Right renal cortex interstitium (tissue), 3 donors: ENCODE data around the gene SLC2A4. TPM values are rescaled to one million over a fixed set of nuclear protein-coding genes. Genes with fewer than 3 reads are reported as not detected.
"Not testable (repeated sequence)": the region's sequence is repeated elsewhere in the genome, so short reads cannot be mapped to it uniquely, and the experiment has no call there.

ENCODE experiments used
- DNase-seq, 3 donors: peaks; one replicate each; pipeline ENCODE4 v3.0.0-alpha.2; 2013; ENCODE audit warnings: low read depth in 3 of 3, low spot score in 2 of 3
- polyA plus RNA-seq, 3 donors: library from polyadenylated mRNA; unstranded; fragments of 120-200 nt; gene quantifications; one replicate each; pipeline ENCODE4 v1.2.1, GENCODE V29; 2013; ENCODE audit not compliant: insufficient read length in 3 of 3

The SLC2A4 gene
- polyA plus RNA-seq, 3 donors, result 1.6 to 2.2 (median 2.0) TPM

DNA sequence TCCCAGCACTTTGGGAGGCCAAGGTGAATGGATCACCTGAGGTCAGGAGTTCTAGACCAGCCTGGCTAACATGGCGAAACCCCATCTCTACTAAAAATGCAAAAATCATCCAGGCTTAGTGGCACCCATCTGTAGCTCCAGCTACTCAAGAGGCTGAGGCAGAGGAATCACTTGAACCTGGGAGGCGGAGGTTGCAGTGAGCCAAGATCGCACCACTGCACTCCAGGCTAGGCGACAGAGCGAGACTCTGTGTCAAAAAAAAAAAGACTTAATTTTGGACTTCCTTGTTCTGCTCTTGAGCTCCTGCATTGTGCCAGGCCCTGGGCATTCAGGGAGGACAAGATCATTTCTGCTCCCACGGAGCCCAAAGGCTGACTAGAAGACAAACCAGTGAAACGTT is 56.1 kb downstream of the SLC2A4 start:
- DNase-seq, result not testable (repeated sequence)

Other genes starting within 250 kb of the SLC2A4 start
- gene SLC16A13, start 245.7 kb upstream of the SLC2A4 start, polyA plus RNA-seq, result 1 to 10 TPM; 2.4 to 3.3 (median 2.4) TPM
- under 1 TPM; 0.29 to 0.55 (median 0.34) TPM for gene SLC16A11, start 237.6 kb upstream of the SLC2A4 start, polyA plus RNA-seq
- gene CLEC10A, start 201.5 kb upstream of the SLC2A4 start, polyA plus RNA-seq, result 1 to 10 TPM; 1.2 to 1.9 (median 1.6) TPM
- gene ASGR2, start 166.9 kb upstream of the SLC2A4 start, polyA plus RNA-seq, result 1 to 10 TPM; 1.2 to 1.5 (median 1.4) TPM
- 1 to 10 TPM; 5.3 to 6.7 (median 5.7) TPM for gene ASGR1, start 102.3 kb upstream of the SLC2A4 start, polyA plus RNA-seq
- 10 to 100 TPM; 22.5 to 25.2 (median 22.8) TPM for gene DLG4, start 61.9 kb upstream of the SLC2A4 start, polyA plus RNA-seq
- 100 to 1,000 TPM; 371 to 476 (median 439) TPM for gene ACADVL, start 61.8 kb upstream of the SLC2A4 start, polyA plus RNA-seq
- 10 to 100 TPM; 44.4 to 52.4 (median 44.8) TPM for gene DVL2, start 47.2 kb upstream of the SLC2A4 start, polyA plus RNA-seq
- gene PHF23, start 42.3 kb upstream of the SLC2A4 start, polyA plus RNA-seq, result 10 to 100 TPM; 51.1 to 60.7 (median 53.7) TPM
- gene GABARAP, start 39.3 kb upstream of the SLC2A4 start, polyA plus RNA-seq, result 100 to 1,000 TPM; 466 to 495 (median 468) TPM
- 100 to 1,000 TPM; 142 to 144 (median 142) TPM for gene CTDNEP1, start 30.0 kb upstream of the SLC2A4 start, polyA plus RNA-seq
- gene ELP5, start 29.5 kb upstream of the SLC2A4 start, polyA plus RNA-seq, result 10 to 100 TPM; 48.1 to 53.1 (median 51.8) TPM
- 10 to 100 TPM; 37.3 to 47.0 (median 46.1) TPM for gene CLDN7, start 19.2 kb upstream of the SLC2A4 start, polyA plus RNA-seq
- 1 to 10 TPM; 1.8 to 3.1 (median 2.8) TPM for gene YBX2, start 12.9 kb downstream of the SLC2A4 start, polyA plus RNA-seq
- gene EIF5A, start 25.9 kb downstream of the SLC2A4 start, polyA plus RNA-seq, result 100 to 1,000 TPM; 280 to 329 (median 326) TPM
- gene GPS2, start 33.6 kb downstream of the SLC2A4 start, polyA plus RNA-seq, result 10 to 100 TPM; 85.8 to 96.1 (median 87.8) TPM
- gene NEURL4, start 47.6 kb downstream of the SLC2A4 start, polyA plus RNA-seq, result 10 to 100 TPM; 23.4 to 27.7 (median 24.7) TPM
- gene ACAP1, start 54.8 kb downstream of the SLC2A4 start, polyA plus RNA-seq, result 1 to 10 TPM; 4.6 to 6.0 (median 5.7) TPM
- 10 to 100 TPM; 11.7 to 12.7 (median 11.7) TPM for gene KCTD11, start 70.4 kb downstream of the SLC2A4 start, polyA plus RNA-seq
- gene TMEM95, start 73.4 kb downstream of the SLC2A4 start, polyA plus RNA-seq, result not detected
- gene TNK1, start 99.4 kb downstream of the SLC2A4 start, polyA plus RNA-seq, result 1 to 10 TPM; 4.4 to 5.2 (median 4.8) TPM
- 10 to 100 TPM; 24.3 to 30.9 (median 28.6) TPM for gene PLSCR3, start 112.8 kb downstream of the SLC2A4 start, polyA plus RNA-seq
- gene TMEM256, start 122.4 kb downstream of the SLC2A4 start, polyA plus RNA-seq, result 10 to 100 TPM; 82.4 to 93.2 (median 86.5) TPM
- 10 to 100 TPM; 16.8 to 18.6 (median 18.2) TPM for gene NLGN2, start 126.1 kb downstream of the SLC2A4 start, polyA plus RNA-seq
- not detected for gene SPEM1, start 138.6 kb downstream of the SLC2A4 start, polyA plus RNA-seq
- gene SPEM2, start 143.9 kb downstream of the SLC2A4 start, polyA plus RNA-seq, result not detected
- gene SPEM3, start 147.1 kb downstream of the SLC2A4 start, polyA plus RNA-seq, result not detected
- gene TMEM102, start 153.7 kb downstream of the SLC2A4 start, polyA plus RNA-seq, result 1 to 10 TPM; 3.6 to 4.4 (median 4.2) TPM
- 1 to 10 TPM; 5.5 to 6.8 (median 6.6) TPM for gene FGF11, start 157.8 kb downstream of the SLC2A4 start, polyA plus RNA-seq
- 10 to 100 TPM; 10.1 to 11.0 (median 10.9) TPM for gene CHRNB1, start 163.3 kb downstream of the SLC2A4 start, polyA plus RNA-seq
- gene ZBTB4, start 197.9 kb downstream of the SLC2A4 start, polyA plus RNA-seq, result 10 to 100 TPM; 35.9 to 38.0 (median 37.6) TPM
- gene SLC35G6, start 199.7 kb downstream of the SLC2A4 start, polyA plus RNA-seq, result under 1 TPM in 1 of 3 donors, not detected in 2; 0.10 TPM
- gene POLR2A, start 202.6 kb downstream of the SLC2A4 start, polyA plus RNA-seq, result 100 to 1,000 TPM; 108 to 118 (median 118) TPM